ENCODE data around the gene LMCD1. TPM values are rescaled to one million over a fixed set of nuclear protein-coding genes. Genes with fewer than 3 reads are reported as not detected.

The LMCD1 gene
- total and polyA plus RNA-seq, 2 experiments from 2014 or later, result 21.8 to 35.3 TPM

DNA sequence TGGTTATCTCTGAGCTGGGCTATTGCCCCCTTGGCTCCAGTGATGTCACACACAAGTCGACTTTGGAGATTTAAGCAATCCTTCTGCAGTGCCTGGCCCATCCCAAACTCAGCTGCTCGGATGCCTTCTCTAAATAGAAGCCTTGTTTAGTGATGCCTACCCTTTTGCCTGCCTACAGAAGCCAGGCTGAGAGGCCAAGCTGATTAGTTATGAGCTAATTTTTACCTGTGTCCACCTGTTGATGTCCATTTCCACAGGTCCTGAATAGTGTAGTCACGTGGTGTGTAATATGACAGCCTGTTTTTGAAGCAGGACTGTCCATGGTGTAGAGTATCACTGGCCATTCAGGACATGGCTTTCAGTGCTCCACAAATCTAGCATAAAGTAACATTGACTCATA is 97.5 kb downstream of the LMCD1 start:
- Histone ChIP-seq H3K27me3 (ENCODE audit: insufficient read depth) (no peaks in the 10 kb centered on the region), H3K79me2 (replicated peaks; ENCODE audit: insufficient read depth) (no peaks in the 10 kb centered on the region), H2AFZ (no peak overlapping the region), H3F3A (replicated peaks; ENCODE audit: low read depth) (no peaks in the 10 kb centered on the region), H4K20me1 (replicated peaks; ENCODE audit: insufficient read depth) (no peaks in the 10 kb centered on the region), H3K36me3 (ENCODE audit: insufficient read depth) (no peaks in the 10 kb centered on the region), H3K4me2 (no peak overlapping the region), H3K9me2 (ENCODE audit: insufficient read depth) (peaks cover 5% of the 10 kb centered on the region; the same call in 1 of the 2 replicates), H3K4me3 (no peak overlapping the region), H3K27ac (ENCODE audit: low read depth) (no peak overlapping the region), H3K4me1 (ENCODE audit: insufficient read depth) (no peaks in the 10 kb centered on the region)
- no peak for ATAC-seq
- no peak overlapping the region for H3K4me3 Mint-ChIP-seq
- H3K27me3 Mint-ChIP-seq (ENCODE audit: insufficient read depth, low read depth, poor library complexity), result no peaks in the 10 kb centered on the region
- DNase-seq (ENCODE audit: low spot score), result no peak
- no peak for TF ChIP-seq EZH2 (IDR thresholded peaks at IDR 0.05; ENCODE audit: low read depth, unreplicated experiment)
- TF ChIP-seq, protein P1, sequence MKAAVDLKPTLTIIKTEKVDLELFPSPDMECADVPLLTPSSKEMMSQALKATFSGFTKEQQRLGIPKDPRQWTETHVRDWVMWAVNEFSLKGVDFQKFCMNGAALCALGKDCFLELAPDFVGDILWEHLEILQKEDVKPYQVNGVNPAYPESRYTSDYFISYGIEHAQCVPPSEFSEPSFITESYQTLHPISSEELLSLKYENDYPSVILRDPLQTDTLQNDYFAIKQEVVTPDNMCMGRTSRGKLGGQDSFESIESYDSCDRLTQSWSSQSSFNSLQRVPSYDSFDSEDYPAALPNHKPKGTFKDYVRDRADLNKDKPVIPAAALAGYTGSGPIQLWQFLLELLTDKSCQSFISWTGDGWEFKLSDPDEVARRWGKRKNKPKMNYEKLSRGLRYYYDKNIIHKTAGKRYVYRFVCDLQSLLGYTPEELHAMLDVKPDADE (IDR thresholded peaks at IDR 0.05), result no peak
- TF ChIP-seq ZNF114 (CRISPR knock-in tag; IDR thresholded peaks at IDR 0.05), result no peak
- TF ChIP-seq, protein P2, sequence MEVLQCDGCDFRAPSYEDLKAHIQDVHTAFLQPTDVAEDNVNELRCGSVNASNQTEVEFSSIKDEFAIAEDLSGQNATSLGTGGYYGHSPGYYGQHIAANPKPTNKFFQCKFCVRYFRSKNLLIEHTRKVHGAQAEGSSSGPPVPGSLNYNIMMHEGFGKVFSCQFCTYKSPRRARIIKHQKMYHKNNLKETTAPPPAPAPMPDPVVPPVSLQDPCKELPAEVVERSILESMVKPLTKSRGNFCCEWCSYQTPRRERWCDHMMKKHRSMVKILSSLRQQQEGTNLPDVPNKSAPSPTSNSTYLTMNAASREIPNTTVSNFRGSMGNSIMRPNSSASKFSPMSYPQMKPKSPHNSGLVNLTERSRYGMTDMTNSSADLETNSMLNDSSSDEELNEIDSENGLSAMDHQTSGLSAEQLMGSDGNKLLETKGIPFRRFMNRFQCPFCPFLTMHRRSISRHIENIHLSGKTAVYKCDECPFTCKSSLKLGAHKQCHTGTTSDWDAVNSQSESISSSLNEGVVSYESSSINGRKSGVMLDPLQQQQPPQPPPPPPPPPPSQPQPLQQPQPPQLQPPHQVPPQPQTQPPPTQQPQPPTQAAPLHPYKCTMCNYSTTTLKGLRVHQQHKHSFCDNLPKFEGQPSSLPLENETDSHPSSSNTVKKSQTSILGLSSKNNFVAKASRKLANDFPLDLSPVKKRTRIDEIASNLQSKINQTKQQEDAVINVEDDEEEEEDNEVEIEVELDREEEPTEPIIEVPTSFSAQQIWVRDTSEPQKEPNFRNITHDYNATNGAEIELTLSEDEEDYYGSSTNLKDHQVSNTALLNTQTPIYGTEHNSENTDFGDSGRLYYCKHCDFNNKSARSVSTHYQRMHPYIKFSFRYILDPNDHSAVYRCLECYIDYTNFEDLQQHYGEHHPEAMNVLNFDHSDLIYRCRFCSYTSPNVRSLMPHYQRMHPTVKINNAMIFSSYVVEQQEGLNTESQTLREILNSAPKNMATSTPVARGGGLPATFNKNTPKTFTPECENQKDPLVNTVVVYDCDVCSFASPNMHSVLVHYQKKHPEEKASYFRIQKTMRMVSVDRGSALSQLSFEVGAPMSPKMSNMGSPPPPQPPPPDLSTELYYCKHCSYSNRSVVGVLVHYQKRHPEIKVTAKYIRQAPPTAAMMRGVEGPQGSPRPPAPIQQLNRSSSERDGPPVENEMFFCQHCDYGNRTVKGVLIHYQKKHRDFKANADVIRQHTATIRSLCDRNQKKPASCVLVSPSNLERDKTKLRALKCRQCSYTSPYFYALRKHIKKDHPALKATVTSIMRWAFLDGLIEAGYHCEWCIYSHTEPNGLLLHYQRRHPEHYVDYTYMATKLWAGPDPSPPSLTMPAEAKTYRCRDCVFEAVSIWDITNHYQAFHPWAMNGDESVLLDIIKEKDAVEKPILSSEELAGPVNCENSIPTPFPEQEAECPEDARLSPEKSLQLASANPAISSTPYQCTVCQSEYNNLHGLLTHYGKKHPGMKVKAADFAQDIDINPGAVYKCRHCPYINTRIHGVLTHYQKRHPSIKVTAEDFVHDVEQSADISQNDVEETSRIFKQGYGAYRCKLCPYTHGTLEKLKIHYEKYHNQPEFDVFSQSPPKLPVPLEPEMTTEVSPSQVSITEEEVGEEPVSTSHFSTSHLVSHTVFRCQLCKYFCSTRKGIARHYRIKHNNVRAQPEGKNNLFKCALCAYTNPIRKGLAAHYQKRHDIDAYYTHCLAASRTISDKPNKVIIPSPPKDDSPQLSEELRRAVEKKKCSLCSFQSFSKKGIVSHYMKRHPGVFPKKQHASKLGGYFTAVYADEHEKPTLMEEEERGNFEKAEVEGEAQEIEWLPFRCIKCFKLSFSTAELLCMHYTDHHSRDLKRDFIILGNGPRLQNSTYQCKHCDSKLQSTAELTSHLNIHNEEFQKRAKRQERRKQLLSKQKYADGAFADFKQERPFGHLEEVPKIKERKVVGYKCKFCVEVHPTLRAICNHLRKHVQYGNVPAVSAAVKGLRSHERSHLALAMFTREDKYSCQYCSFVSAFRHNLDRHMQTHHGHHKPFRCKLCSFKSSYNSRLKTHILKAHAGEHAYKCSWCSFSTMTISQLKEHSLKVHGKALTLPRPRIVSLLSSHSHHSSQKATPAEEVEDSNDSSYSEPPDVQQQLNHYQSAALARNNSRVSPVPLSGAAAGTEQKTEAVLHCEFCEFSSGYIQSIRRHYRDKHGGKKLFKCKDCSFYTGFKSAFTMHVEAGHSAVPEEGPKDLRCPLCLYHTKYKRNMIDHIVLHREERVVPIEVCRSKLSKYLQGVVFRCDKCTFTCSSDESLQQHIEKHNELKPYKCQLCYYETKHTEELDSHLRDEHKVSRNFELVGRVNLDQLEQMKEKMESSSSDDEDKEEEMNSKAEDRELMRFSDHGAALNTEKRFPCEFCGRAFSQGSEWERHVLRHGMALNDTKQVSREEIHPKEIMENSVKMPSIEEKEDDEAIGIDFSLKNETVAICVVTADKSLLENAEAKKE (CRISPR knock-in tag; IDR thresholded peaks at IDR 0.05), result no peak
- TF ChIP-seq NANOG (IDR thresholded peaks at IDR 0.05; ENCODE audit: borderline replicate concordance), result no peak
- no peak for TF ChIP-seq EZH2phosphoT487 (IDR thresholded peaks at IDR 0.05; ENCODE audit: unreplicated experiment)
- TF ChIP-seq, protein P3, sequence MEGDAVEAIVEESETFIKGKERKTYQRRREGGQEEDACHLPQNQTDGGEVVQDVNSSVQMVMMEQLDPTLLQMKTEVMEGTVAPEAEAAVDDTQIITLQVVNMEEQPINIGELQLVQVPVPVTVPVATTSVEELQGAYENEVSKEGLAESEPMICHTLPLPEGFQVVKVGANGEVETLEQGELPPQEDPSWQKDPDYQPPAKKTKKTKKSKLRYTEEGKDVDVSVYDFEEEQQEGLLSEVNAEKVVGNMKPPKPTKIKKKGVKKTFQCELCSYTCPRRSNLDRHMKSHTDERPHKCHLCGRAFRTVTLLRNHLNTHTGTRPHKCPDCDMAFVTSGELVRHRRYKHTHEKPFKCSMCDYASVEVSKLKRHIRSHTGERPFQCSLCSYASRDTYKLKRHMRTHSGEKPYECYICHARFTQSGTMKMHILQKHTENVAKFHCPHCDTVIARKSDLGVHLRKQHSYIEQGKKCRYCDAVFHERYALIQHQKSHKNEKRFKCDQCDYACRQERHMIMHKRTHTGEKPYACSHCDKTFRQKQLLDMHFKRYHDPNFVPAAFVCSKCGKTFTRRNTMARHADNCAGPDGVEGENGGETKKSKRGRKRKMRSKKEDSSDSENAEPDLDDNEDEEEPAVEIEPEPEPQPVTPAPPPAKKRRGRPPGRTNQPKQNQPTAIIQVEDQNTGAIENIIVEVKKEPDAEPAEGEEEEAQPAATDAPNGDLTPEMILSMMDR (conservative IDR thresholded peaks at IDR 0.05; ENCODE audit: low read depth in 2 of 2), result no peak
- TF ChIP-seq ZNF331 (CRISPR knock-in tag; IDR thresholded peaks at IDR 0.05; ENCODE audit: low read depth), result no peak
- TF ChIP-seq POLR2AphosphoS5 (IDR thresholded peaks at IDR 0.05; ENCODE audit: low read depth), result no peak
- no peak for TF ChIP-seq STAT1 (IDR thresholded peaks at IDR 0.05; ENCODE audit: unreplicated experiment)
- no peak for TF ChIP-seq JUNB (IDR thresholded peaks at IDR 0.05; ENCODE audit: unreplicated experiment)
- no peak for TF ChIP-seq CREB1 (CRISPR knock-in tag; IDR thresholded peaks at IDR 0.05; ENCODE audit: low read depth)
- TF ChIP-seq REST (IDR thresholded peaks at IDR 0.05; ENCODE audit: unreplicated experiment), result no peak
- H3K27ac Mint-ChIP-seq, result no peak overlapping the region
- 0 out of 3 replicates have a peak, but pooled peaks cover 3% of the 10 kb centered on the region for H3K9me3 Mint-ChIP-seq
- H3K36me3 Mint-ChIP-seq (ENCODE audit: low read depth), result peaks cover 5% of the 10 kb centered on the region; the same call in 2 of the 3 replicates
- no peaks in the 10 kb centered on the region for H3K4me1 Mint-ChIP-seq

All from GM23338 (cell line).